ENCODE data around the gene SPEM3.

DNA sequence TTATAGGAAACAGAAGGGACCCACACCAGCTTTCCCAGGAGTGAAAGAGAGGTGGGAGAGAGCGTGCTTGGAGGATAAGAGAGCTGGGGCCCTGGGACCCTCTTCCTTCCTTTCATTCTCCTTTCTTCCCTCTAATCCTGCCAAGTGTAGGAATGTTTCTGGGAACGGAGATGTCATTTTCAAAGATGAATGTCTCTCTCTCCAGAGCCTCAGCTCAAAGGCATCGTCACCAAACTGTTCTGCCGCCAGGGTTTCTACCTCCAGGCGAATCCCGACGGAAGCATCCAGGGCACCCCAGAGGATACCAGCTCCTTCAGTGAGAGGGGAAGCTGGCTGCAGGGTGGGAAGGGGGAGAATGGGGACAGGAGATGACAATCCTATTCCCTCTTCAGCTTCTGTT, 12.6 kb downstream of the SPEM3 start:
- TF ChIP-seq EP300 (IDR thresholded peaks at IDR 0.05): no peak
- TF ChIP-seq, protein P1, sequence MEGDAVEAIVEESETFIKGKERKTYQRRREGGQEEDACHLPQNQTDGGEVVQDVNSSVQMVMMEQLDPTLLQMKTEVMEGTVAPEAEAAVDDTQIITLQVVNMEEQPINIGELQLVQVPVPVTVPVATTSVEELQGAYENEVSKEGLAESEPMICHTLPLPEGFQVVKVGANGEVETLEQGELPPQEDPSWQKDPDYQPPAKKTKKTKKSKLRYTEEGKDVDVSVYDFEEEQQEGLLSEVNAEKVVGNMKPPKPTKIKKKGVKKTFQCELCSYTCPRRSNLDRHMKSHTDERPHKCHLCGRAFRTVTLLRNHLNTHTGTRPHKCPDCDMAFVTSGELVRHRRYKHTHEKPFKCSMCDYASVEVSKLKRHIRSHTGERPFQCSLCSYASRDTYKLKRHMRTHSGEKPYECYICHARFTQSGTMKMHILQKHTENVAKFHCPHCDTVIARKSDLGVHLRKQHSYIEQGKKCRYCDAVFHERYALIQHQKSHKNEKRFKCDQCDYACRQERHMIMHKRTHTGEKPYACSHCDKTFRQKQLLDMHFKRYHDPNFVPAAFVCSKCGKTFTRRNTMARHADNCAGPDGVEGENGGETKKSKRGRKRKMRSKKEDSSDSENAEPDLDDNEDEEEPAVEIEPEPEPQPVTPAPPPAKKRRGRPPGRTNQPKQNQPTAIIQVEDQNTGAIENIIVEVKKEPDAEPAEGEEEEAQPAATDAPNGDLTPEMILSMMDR (IDR thresholded peaks at IDR 0.05): no peak

Measured in ovary (tissue), 3 donors.